Measurements from ENCODE around the gene SH3BP1.

DNA sequence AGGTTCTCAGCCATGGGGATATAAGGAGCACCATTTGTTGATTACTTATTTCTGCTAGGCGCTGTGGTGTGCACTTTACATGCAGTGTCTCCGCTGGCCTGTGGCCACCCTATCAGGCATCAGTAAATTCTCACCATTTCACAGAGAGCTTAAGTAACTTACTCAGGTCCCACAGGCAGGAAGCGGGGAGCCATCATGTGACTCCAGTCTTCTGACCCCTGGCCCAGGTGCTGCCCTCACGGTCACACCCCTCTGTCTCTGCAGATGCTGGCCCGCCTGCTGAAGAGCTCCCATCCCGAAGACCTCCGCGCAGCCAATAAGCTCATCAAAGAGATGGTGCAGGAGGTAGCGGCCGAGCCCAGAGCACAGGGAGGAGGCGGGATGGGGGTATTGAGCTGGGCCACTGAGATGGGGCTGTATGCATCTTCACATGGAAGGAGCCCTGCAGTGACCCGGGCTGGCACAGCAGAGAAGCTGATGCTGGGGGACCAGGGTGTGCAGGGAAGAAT lies 18.1 kb upstream of the SH3BP1 start:
- TF ChIP-seq POLR2A (IDR thresholded peaks at IDR 0.05; ENCODE audit: low read length) (no peak), GATA1 (IDR thresholded peaks at IDR 0.05; ENCODE audit: low read depth, low read length) (no peak)
